ENCODE measurements around the gene MAP7. TPM values are rescaled to one million over a fixed set of nuclear protein-coding genes. Genes with fewer than 3 reads are reported as not detected.

The MAP7 gene
- total and polyA plus RNA-seq, 2 donors (not counting 3 experiments of a cell fraction or from before 2014, with no cell fraction given) = 0.07 to 0.42 TPM

DNA sequence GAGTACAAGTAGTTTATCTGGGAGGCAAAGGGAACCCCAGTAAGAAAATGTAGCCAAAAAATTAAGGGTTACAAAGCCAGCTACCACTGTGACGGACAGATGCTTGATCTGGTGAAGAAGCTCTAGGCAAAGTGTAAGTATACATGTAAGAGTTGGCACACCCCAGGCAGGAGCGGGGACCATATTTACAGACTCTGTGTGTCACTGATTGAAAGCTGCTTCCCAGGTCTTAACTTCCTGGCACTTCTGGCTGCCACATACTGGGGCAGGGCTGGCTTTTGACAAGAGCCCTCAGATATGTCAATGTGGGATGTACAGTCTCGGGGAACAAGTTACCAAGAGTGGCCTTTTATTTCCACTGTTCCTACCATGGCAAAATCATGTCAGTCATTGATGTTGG, 212.6 kb downstream of the MAP7 start:
- H3K27ac ChIP-seq (ENCODE audit: insufficient read depth, low read depth, low read length) = no peak overlapping the region
- no peaks in the 10 kb centered on the region for H3K36me3 ChIP-seq (ENCODE audit: control insufficient read depth in 2 of 2, extremely low read depth in 1 of 2, insufficient read depth in 2 of 2, low read length in 2 of 2)
- H3K79me2 ChIP-seq (ENCODE audit: control insufficient read depth, insufficient read depth, low read length) = no peaks in the 10 kb centered on the region
- no peaks in the 10 kb centered on the region for H3K4me1 ChIP-seq (ENCODE audit: control insufficient read depth, extremely low read depth, insufficient read depth, low read length)
- H3K9ac ChIP-seq (replicated peaks; ENCODE audit: extremely low read depth, insufficient read depth, low read length) = no peak overlapping the region
- dilution Hi-C loops (cut with MboI; ENCODE audit: extremely low pct_ligation_motif_present, low sequenced_read_pairs) = no loop called here
- BruUV-seq (replicated peaks) = no TSS peak
- no peak overlapping the region for H2AFZ ChIP-seq (ENCODE audit: low read depth, low read length)
- H3K9me3 ChIP-seq (replicated peaks; ENCODE audit: control insufficient read depth, insufficient read depth, low read length) = no peaks in the 10 kb centered on the region
- H3K9me1 ChIP-seq (replicated peaks; ENCODE audit: control insufficient read depth, extremely low read depth, insufficient read depth, low read length) = no peaks in the 10 kb centered on the region
- DNase-seq (ENCODE audit: low read depth, low spot score) = no peak
- H3K4me2 ChIP-seq (ENCODE audit: insufficient read depth, low read length) = no peak overlapping the region
- intact Hi-C loops (cut with micrococcal nuclease) = no loop called here
- ChIA-PET POLR2A (no interaction called here), CTCF (interaction anchor here (0.5 to 1.3 kb wide), 3 partner anchors 14 to 33 kb away, joined by 3 to 7 read pairs (median 3); no protein-coding TSS in a partner anchor)
- H3K27me3 ChIP-seq (ENCODE audit: control insufficient read depth in 2 of 2, insufficient read depth in 2 of 2, low read length in 2 of 2) = peaks cover 0 to 2% of the 10 kb centered on the region in 2 experiments
- H4K20me1 ChIP-seq (replicated peaks; ENCODE audit: control insufficient read depth, extremely low read depth, insufficient read depth, low read length) = no peaks in the 10 kb centered on the region
- TF ChIP-seq POLR2AphosphoS5 (IDR thresholded peaks at IDR 0.05; ENCODE audit: insufficient read depth, low read depth, low read length) (no peak), MAX (IDR thresholded peaks at IDR 0.05; ENCODE audit: insufficient read depth, insufficient read length) (no peak), GATA2 (IDR thresholded peaks at IDR 0.05; ENCODE audit: insufficient read depth, insufficient read length, low read depth, low read length) (no peak), FOS (IDR thresholded peaks at IDR 0.05; ENCODE audit: borderline replicate concordance, insufficient read depth, low read length) (no peak), JUN (IDR thresholded peaks at IDR 0.05; ENCODE audit: borderline replicate concordance, insufficient read depth, insufficient read length, low read depth) (no peak), EZH2 (IDR thresholded peaks at IDR 0.05; ENCODE audit: borderline replicate concordance, low read depth, low read length, severe bottlenecking) (no peak), POLR2A (IDR thresholded peaks at IDR 0.05; ENCODE audit: low read depth, low read length) (no peak), MYC (IDR thresholded peaks at IDR 0.05; ENCODE audit: low read depth, low read length) (no peak)
- H3K4me3 ChIP-seq (replicated peaks in 1 of 3; ENCODE audit: insufficient read depth in 1 of 3, low read depth in 1 of 3, low read length in 3 of 3) = no peak overlapping the region
- FAIRE-seq = no peak

- Histone ChIP-seq H3K9me1 (replicated peaks; ENCODE audit: control insufficient read depth, extremely low read depth, insufficient read depth, low read length) (no peaks in the 10 kb centered on the region), H3K79me2 (ENCODE audit: control insufficient read depth, insufficient read depth, low read length) (no peaks in the 10 kb centered on the region), H3K4me2 (ENCODE audit: insufficient read depth, low read length) (no peak overlapping the region), H3K9me3 (replicated peaks; ENCODE audit: control insufficient read depth, insufficient read depth, low read length) (no peaks in the 10 kb centered on the region), H3K36me3 (ENCODE audit: control insufficient read depth in 2 of 2, extremely low read depth in 1 of 2, insufficient read depth in 2 of 2, low read length in 2 of 2) (no peaks in the 10 kb centered on the region), H4K20me1 (replicated peaks; ENCODE audit: control insufficient read depth, extremely low read depth, insufficient read depth, low read length) (no peaks in the 10 kb centered on the region), H3K27me3 (ENCODE audit: control insufficient read depth in 2 of 2, insufficient read depth in 2 of 2, low read length in 2 of 2) (peaks cover 0 to 2% of the 10 kb centered on the region in 2 experiments), H3K4me1 (ENCODE audit: control insufficient read depth, extremely low read depth, insufficient read depth, low read length) (no peaks in the 10 kb centered on the region), H3K9ac (replicated peaks; ENCODE audit: extremely low read depth, insufficient read depth, low read length) (no peak overlapping the region), H2AFZ (ENCODE audit: low read depth, low read length) (no peak overlapping the region), H3K27ac (ENCODE audit: insufficient read depth, low read depth, low read length) (no peak overlapping the region), H3K4me3 (replicated peaks in 1 of 3; ENCODE audit: insufficient read depth in 1 of 3, low read depth in 1 of 3, low read length in 3 of 3) (no peak overlapping the region)
- dilution Hi-C loops (cut with MboI; ENCODE audit: extremely low pct_ligation_motif_present, low sequenced_read_pairs) (no loop called here), intact Hi-C loops (cut with micrococcal nuclease) (no loop called here)
- ChIA-PET POLR2A (no interaction called here), CTCF (interaction anchor here (0.5 to 1.3 kb wide), 3 partner anchors 14 to 34 kb away, joined by 3 to 7 read pairs (median 3); no protein-coding TSS in a partner anchor)
- FAIRE-seq (no peak), DNase-seq (ENCODE audit: low read depth, low spot score) (no peak)
- BruUV-seq (replicated peaks) = no TSS peak
- TF ChIP-seq MAX (IDR thresholded peaks at IDR 0.05; ENCODE audit: insufficient read depth, insufficient read length) (no peak), FOS (IDR thresholded peaks at IDR 0.05; ENCODE audit: borderline replicate concordance, insufficient read depth, low read length) (no peak)
These were observed 213.1 kb downstream of the MAP7 start for GRCh38 chr6:136337121-136337520.
